PC-9 (cell line): ENCODE results near the gene ATXN7L3B. TPM values are rescaled to one million over a fixed set of nuclear protein-coding genes. Genes with fewer than 3 reads are reported as not detected.

Experiments
- BruUV-seq: library from RNA; stranded (reverse); fragments of 400-500 nt; replicated peaks from 2 replicates; lab custom pipeline; 2021; lab: Mats Ljungman, UMichigan
- CTCF ChIA-PET: fragments of 300-600 bp; sonication (Branson Sonifier 250); formaldehyde crosslinking; loops from one replicate; lab custom pipeline; 2022; ENCODE audit warnings: antibody characterized with exemption; lab: Charles Lee
- POLR2A ChIA-PET: fragments of 300-600 bp; sonication (Branson Sonifier 250); formaldehyde crosslinking; loops from one replicate; lab custom pipeline; 2022; ENCODE audit warnings: antibody characterized with exemption; ENCODE audit not compliant: unreplicated experiment; lab: Charles Lee
- DNase-seq, 2 experiments: peaks; one replicate each; pipeline versions ENCODE4 v3.0.0 to v3.0.0-alpha.2; 2015 to 2022; ENCODE audit warnings: mixed read lengths in 1 of 2
- H2AFZ ChIP-seq: fragments of 200-600 bp; sonication (generic); 2 replicates; pipeline ENCODE4 v1.8.1; 2017; ENCODE audit warnings: antibody characterized with exemption
- H3F3A ChIP-seq: fragments of 200-600 bp; sonication (generic); 2 replicates; pipeline ENCODE4 v1.8.1; 2017; ENCODE audit warnings: antibody characterized with exemption, mild to moderate bottlenecking, low read depth; ENCODE audit not compliant: insufficient read depth
- H3K27ac ChIP-seq: fragments of 200-600 bp; sonication (generic); 2 replicates; pipeline ENCODE4 v1.6.1; 2016; ENCODE audit warnings: mixed run types
- H3K27me3 ChIP-seq: fragments of 200-600 bp; sonication (generic); 2 replicates; pipeline ENCODE4 v1.6.1; 2016; ENCODE audit warnings: low read depth, mixed run types; ENCODE audit not compliant: insufficient read depth
- H3K36me3 ChIP-seq: fragments of 200-600 bp; sonication (generic); 2 replicates; pipeline ENCODE4 v1.6.1; 2016; ENCODE audit warnings: low read depth, mixed run types
- H3K4me1 ChIP-seq: fragments of 200-600 bp; sonication (generic); replicated peaks from 2 replicates; pipeline ENCODE4 v1.6.1; 2016; ENCODE audit warnings: mixed run types; ENCODE audit not compliant: insufficient read depth
- H3K4me2 ChIP-seq: fragments of 200-600 bp; sonication (generic); 2 replicates; pipeline ENCODE4 v1.6.1; 2017; ENCODE audit warnings: mixed run types
- H3K4me3 ChIP-seq: fragments of 200-600 bp; sonication (generic); 2 replicates; pipeline ENCODE4 v1.6.1; 2016; ENCODE audit warnings: mixed run types
- H3K79me2 ChIP-seq: fragments of 200-600 bp; sonication (generic); 2 replicates; pipeline ENCODE4 v1.6.1; 2017; ENCODE audit warnings: low read depth, mixed run types
- H3K9me2 ChIP-seq: fragments of 200-600 bp; sonication (generic); 2 replicates; pipeline ENCODE4 v1.8.1; 2017; ENCODE audit warnings: mild to moderate bottlenecking; ENCODE audit not compliant: insufficient read depth
- H3K9me3 ChIP-seq: fragments of 200-600 bp; sonication (generic); 2 replicates; pipeline ENCODE4 v1.8.1; 2016; ENCODE audit warnings: low read depth; ENCODE audit not compliant: insufficient read depth
- H4K20me1 ChIP-seq: fragments of 200-600 bp; sonication (generic); 2 replicates; pipeline ENCODE4 v1.8.1; 2017; ENCODE audit not compliant: insufficient read depth
- EZH2 ChIP-seq: fragments of 200-600 bp; sonication (generic); IDR thresholded peaks from 2 replicates; pipeline ENCODE4 v1.8.0; 2017; ENCODE audit warnings: antibody characterized with exemption, low read depth
- intact Hi-C: fragments of 100-400 bp; cut with micrococcal nuclease; formaldehyde crosslinking; loops from one replicate; pipeline ENCODE4 v1.10.0; 2022; ENCODE audit not compliant: unreplicated experiment
- total RNA-seq: library from RNA; stranded (reverse); gene quantifications from 2 replicates; pipeline ENCODE4 v1.2.3, GENCODE V29; 2021
- TF ChIP-seq, protein P1 (sequence below): fragments of 200-600 bp; sonication (generic); conservative IDR thresholded peaks from 2 replicates; pipeline ENCODE4 v1.6.1; 2017; ENCODE audit warnings: mixed run types, antibody characterized with exemption, mild to moderate bottlenecking, moderate library complexity

Gene ATXN7L3B
- total RNA-seq, 1 experiment from 2014 or later, result 31.6 TPM

DNA sequence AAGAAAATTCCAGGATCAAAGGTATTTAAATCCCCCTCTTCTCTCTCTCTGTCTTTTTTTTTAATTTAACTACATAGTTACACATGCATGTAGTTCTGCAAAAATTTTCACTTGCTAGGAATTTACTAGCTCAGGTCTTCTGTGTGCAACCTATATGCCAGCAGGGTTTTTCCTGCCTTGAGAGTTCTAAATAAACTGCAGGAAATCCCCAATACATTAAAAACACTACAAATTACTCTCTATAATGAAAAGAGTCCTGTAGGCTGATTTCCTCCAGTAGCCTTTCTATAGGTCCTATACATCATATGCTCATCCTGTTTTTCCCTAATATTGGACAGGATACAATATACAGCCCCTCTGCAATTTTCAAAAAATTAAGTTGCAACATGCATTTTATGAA, 27.7 kb upstream of the ATXN7L3B start:
- no peaks in the 10 kb centered on the region for H3K4me1 ChIP-seq
- H4K20me1 ChIP-seq, result no peaks in the 10 kb centered on the region
- intact Hi-C loops, result no loop called here
- H3K36me3 ChIP-seq, result no peaks in the 10 kb centered on the region
- TF ChIP-seq, protein P1, sequence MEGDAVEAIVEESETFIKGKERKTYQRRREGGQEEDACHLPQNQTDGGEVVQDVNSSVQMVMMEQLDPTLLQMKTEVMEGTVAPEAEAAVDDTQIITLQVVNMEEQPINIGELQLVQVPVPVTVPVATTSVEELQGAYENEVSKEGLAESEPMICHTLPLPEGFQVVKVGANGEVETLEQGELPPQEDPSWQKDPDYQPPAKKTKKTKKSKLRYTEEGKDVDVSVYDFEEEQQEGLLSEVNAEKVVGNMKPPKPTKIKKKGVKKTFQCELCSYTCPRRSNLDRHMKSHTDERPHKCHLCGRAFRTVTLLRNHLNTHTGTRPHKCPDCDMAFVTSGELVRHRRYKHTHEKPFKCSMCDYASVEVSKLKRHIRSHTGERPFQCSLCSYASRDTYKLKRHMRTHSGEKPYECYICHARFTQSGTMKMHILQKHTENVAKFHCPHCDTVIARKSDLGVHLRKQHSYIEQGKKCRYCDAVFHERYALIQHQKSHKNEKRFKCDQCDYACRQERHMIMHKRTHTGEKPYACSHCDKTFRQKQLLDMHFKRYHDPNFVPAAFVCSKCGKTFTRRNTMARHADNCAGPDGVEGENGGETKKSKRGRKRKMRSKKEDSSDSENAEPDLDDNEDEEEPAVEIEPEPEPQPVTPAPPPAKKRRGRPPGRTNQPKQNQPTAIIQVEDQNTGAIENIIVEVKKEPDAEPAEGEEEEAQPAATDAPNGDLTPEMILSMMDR, result no peak
- no peak for TF ChIP-seq EZH2
- DNase-seq, result no peak
- no peak overlapping the region for H3K4me2 ChIP-seq
- no peaks in the 10 kb centered on the region for H3K9me3 ChIP-seq
- H3K4me3 ChIP-seq, result no peak overlapping the region
- no TSS peak for BruUV-seq
- ChIA-PET POLR2A (no interaction called here), CTCF (no interaction called here)
- no peaks in the 10 kb centered on the region for H3F3A ChIP-seq
- H2AFZ ChIP-seq, result no peak overlapping the region
- H3K27me3 ChIP-seq, result no peaks in the 10 kb centered on the region
- H3K79me2 ChIP-seq, result no peaks in the 10 kb centered on the region
- H3K9me2 ChIP-seq, result no peaks in the 10 kb centered on the region
- no peak overlapping the region for H3K27ac ChIP-seq

DNA sequence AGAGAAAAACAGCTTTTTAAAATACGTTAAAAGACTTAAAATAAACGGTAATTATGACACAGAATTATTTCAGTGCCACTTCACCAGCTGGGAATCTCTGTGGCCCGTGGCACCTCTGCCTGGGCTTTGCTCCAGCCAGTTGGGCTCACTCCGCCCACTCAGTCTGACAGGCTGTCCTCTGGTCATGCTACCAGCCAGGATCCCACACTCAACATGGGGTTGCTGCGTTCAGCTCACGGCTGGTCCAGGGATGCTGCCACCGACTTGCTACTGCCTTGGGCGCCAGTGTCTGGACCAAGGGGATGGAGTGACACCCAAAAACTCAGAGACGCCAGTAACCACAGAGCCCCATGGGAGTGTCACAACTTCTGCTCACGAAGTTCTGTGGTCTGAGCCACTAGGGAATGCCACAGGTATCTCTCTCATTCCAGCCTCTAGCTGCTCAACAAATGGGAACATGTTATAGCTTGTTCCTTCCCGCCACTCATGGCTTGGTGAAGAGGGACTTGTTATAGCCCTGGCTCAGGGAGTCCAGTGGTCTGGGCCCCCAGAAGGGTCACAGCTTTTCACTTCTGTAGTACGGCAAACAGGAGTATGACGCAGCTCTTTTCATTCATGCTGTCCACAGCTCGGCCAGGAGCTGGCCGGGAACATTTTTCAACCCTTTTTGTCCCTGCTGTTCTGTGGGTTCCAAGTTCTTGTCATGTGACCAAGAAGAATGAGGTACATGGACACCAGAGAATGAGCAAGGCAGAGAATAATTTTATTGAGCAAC, 23.4 kb upstream of the ATXN7L3B start:
- DNase-seq, result no peak
- H3K79me2 ChIP-seq, result no peaks in the 10 kb centered on the region
- CTCF ChIA-PET, result no interaction called here
- H3K36me3 ChIP-seq, result no peaks in the 10 kb centered on the region
- TF ChIP-seq EZH2, result no peak
- TF ChIP-seq, protein P1, result no peak
- BruUV-seq, result no TSS peak
- H3K4me2 ChIP-seq, result no peak overlapping the region
- no peaks in the 10 kb centered on the region for H3F3A ChIP-seq
- H2AFZ ChIP-seq, result no peak overlapping the region
- no peaks in the 10 kb centered on the region for H3K9me3 ChIP-seq
- H3K27me3 ChIP-seq, result no peaks in the 10 kb centered on the region
- intact Hi-C loops, result no loop called here
- POLR2A ChIA-PET, result no interaction called here
- H3K9me2 ChIP-seq, result no peaks in the 10 kb centered on the region
- H3K27ac ChIP-seq, result no peak overlapping the region
- H4K20me1 ChIP-seq, result no peaks in the 10 kb centered on the region
- H3K4me3 ChIP-seq, result no peak overlapping the region
- H3K4me1 ChIP-seq, result no peaks in the 10 kb centered on the region

DNA sequence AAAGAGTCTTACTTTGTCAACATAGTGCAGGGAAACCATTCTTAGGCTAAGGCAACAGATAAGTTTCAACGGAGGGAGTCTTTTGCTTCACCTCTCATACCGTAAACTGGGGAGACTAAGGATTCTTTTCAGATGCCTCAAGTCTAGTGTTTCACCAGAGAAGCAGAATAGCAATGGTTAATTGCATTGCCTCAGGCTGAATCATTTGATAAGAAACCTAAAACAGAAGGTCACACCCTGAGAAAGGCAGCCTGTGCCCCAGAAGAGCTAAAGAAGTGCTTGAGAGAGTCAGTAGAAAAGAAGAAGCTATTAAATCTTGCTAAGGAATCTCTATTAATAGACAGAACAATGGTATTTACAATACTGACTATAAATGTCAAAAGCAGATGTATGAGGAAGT, 21.8 kb upstream of the ATXN7L3B start:
- POLR2A ChIA-PET, result no interaction called here
- H3K27me3 ChIP-seq, result no peaks in the 10 kb centered on the region
- no peaks in the 10 kb centered on the region for H3K9me2 ChIP-seq
- intact Hi-C loops, result no loop called here
- no peak overlapping the region for H2AFZ ChIP-seq
- no peak overlapping the region for H3K27ac ChIP-seq
- DNase-seq, result no peak
- H4K20me1 ChIP-seq, result no peaks in the 10 kb centered on the region
- no peak for TF ChIP-seq EZH2
- TF ChIP-seq, protein P1, result no peak
- H3F3A ChIP-seq, result no peaks in the 10 kb centered on the region
- no peaks in the 10 kb centered on the region for H3K36me3 ChIP-seq
- no peaks in the 10 kb centered on the region for H3K9me3 ChIP-seq
- CTCF ChIA-PET, result no interaction called here
- H3K4me1 ChIP-seq, result no peaks in the 10 kb centered on the region
- no peaks in the 10 kb centered on the region for H3K79me2 ChIP-seq
- no TSS peak for BruUV-seq
- H3K4me3 ChIP-seq, result no peak overlapping the region
- no peak overlapping the region for H3K4me2 ChIP-seq
